BJ (cell line): Measurements from ENCODE around the gene ZNF283. TPM values are rescaled to one million over a fixed set of nuclear protein-coding genes. Genes with fewer than 3 reads are reported as not detected.
A peak's percentile ranks its signal among the peaks of the same experiment; 100 is the strongest.

ENCODE experiments used
- CTCF ChIA-PET: fragments of 350-600 bp; formaldehyde crosslinking; extraction: SDS; loops from one replicate; lab custom pipeline; 2021; ENCODE audit warnings: antibody characterized with exemption, inconsistent platforms; lab: Yijun Ruan, JAX
- POLR2A ChIA-PET: fragments of 300-600 bp; sonication (Branson Sonifier 250); formaldehyde crosslinking; extraction: SDS; loops from one replicate; lab custom pipeline; 2021; ENCODE audit warnings: antibody characterized with exemption; lab: Charles Lee
- DNase-seq: peaks from one replicate; pipeline ENCODE4 v3.0.0-alpha.2; 2011; ENCODE audit warnings: low read depth
- H3K27me3 ChIP-seq: 2 replicates; pipeline ENCODE4 v1.6.0; 2011; ENCODE audit warnings: low read length; ENCODE audit not compliant: control insufficient read depth, insufficient read depth
- H3K36me3 ChIP-seq: 2 replicates; pipeline ENCODE4 v1.5.1; 2011; ENCODE audit warnings: low read length; ENCODE audit not compliant: control insufficient read depth, insufficient read depth
- H3K4me3 ChIP-seq: 2 replicates; pipeline ENCODE4 v1.5.1; 2011; ENCODE audit warnings: low read depth, mild to moderate bottlenecking, control low read depth, low read length
- polyA plus RNA-seq: library from polyadenylated mRNA; depleted of rRNA; stranded (reverse); fragments of >200 nt; gene quantifications from 2 replicates; pipeline ENCODE4 v1.2.3, GENCODE V29; 2011
- TF ChIP-seq, protein P1 (sequence below): IDR thresholded peaks from 2 replicates; pipeline ENCODE4 v1.5.1; 2011; ENCODE audit warnings: low read depth, mild to moderate bottlenecking, control low read depth, inconsistent platforms, low read length, moderate library complexity; ENCODE audit not compliant: insufficient read depth

The ZNF283 gene
- polyA plus RNA-seq, 1 experiment, result 3.0 TPM

DNA sequence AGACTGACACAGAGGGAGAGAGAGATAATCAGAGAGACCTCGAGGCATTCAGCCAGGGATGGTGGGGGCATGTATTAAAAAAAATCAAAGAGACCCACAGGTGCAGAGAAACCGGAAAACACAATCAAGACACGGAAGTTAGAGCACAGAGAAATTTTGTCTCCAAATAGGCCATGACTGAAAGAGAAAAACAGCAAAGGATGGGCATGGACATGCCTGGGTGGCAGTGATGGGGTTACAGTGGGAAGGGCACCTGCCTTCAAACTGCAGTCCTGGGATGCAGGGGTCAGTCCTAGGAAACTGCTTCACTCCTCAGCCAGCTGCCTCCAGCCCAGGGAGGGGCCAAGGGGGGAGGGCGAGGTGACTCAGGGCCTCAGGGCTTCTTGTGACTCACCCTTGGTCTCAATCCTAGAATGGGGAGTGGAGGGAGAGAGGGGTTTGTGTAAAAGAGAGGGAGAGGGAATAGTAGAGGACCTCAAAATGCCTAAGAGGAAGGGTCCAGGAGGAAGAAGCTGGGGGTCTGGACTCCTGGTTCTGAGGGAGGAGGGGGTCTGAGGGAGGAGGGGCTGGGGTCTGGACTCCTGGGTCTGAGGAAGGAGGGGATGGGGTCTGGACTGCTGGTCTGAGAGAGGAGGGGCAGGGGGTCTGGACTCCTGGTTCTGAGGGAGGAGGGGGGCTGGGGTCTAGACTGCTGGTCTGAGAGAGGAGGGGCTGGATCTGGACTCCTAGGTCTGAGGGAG is 42.7 kb upstream of the ZNF283 start:
- ChIA-PET CTCF (interaction anchor here (0.7 to 4.0 kb wide), 24 partner anchors 7 to 230 kb away, joined by 3 to 70 read pairs (median 5); no protein-coding TSS in a partner anchor), POLR2A (no interaction called here)
- Histone ChIP-seq H3K27me3 (no peaks in the 10 kb centered on the region), H3K36me3 (no peaks in the 10 kb centered on the region), H3K4me3 (no peak overlapping the region)
- TF ChIP-seq, protein P1, sequence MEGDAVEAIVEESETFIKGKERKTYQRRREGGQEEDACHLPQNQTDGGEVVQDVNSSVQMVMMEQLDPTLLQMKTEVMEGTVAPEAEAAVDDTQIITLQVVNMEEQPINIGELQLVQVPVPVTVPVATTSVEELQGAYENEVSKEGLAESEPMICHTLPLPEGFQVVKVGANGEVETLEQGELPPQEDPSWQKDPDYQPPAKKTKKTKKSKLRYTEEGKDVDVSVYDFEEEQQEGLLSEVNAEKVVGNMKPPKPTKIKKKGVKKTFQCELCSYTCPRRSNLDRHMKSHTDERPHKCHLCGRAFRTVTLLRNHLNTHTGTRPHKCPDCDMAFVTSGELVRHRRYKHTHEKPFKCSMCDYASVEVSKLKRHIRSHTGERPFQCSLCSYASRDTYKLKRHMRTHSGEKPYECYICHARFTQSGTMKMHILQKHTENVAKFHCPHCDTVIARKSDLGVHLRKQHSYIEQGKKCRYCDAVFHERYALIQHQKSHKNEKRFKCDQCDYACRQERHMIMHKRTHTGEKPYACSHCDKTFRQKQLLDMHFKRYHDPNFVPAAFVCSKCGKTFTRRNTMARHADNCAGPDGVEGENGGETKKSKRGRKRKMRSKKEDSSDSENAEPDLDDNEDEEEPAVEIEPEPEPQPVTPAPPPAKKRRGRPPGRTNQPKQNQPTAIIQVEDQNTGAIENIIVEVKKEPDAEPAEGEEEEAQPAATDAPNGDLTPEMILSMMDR, result no peak
- DNase-seq, result no peak

DNA sequence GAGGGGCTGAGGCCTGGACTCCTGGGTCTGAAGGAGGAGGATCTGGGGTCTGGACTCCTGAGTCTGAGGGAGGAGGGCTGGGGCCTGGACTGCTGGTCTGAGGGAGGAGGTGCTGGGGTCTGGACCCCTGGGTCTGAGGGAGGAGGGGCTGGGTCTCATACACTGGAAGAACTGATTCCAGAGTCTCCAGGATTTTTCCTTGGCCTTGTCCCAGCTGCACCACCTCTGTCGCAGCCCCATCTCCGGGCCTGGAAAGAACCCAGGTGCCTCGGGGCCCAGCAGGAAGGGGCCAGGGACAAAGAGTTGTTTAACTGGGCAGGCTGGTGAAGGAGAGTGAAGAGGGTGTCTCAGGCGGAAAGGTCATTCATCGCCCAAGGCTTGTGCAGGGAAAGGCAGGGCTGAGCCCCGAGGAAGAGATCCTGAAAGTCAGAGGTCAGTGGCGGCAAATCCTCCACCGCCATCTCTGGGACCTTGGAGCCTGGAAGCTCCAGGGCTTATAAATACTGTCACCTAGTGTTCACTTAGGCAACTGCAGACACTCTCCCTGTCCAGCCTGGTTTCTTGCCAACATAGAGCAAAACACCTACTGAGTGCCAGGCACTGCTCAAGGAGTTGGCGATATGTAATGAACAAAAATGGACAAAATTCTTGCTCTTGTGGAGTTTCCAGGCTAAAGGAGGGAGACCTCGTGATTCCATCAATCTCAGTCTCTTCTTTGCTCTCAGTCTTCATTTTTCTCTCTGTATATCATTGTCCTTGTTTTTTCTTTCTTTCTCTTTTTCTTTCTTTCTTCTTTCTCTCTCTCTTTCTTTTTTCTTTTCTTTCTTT is 41.9 kb upstream of the ZNF283 start:
- CTCF ChIA-PET, result interaction anchor here (0.7 to 4.0 kb wide), 23 partner anchors 8 to 231 kb away, joined by 3 to 70 read pairs (median 5); no protein-coding TSS in a partner anchor

DNA sequence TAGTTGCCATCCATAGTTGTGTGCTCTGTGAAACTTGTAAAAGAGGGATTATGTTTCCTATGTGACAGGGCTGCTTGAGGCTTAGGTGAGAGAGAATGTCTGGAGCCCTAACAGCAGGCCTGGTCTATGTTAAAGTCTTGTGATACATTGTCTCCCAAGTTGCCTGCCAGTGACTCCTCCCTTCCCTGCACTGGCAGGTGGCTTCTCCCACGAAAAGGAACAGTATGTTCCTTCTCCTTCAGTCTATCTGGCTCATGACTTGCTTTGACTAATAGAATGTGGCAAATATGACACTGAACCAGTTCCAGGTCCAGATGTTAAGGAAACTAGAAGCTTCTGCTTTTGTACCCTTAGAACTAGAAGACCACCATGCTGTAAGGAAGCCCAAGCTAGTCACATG is 40.5 kb upstream of the ZNF283 start:
- CTCF ChIA-PET, result interaction anchor here (0.7 to 4.0 kb wide), 3 partner anchors 10 to 42 kb away, joined by 3 to 70 read pairs (median 4); no protein-coding TSS in a partner anchor
- Histone ChIP-seq H3K36me3 (no peaks in the 10 kb centered on the region), H3K27me3 (no peaks in the 10 kb centered on the region), H3K4me3 (no peak overlapping the region)
- DNase-seq, result no peak
- POLR2A ChIA-PET, result no interaction called here
- TF ChIP-seq, protein P1, result no peak

More for the DNA sequence above, 41.9 kb upstream of the ZNF283 start:
- Histone ChIP-seq H3K4me3 (no peak overlapping the region), H3K27me3 (no peaks in the 10 kb centered on the region), H3K36me3 (no peaks in the 10 kb centered on the region)
- no peak for DNase-seq
- POLR2A ChIA-PET, result no interaction called here
- TF ChIP-seq, protein P1, result peak; percentile 100

DNA sequence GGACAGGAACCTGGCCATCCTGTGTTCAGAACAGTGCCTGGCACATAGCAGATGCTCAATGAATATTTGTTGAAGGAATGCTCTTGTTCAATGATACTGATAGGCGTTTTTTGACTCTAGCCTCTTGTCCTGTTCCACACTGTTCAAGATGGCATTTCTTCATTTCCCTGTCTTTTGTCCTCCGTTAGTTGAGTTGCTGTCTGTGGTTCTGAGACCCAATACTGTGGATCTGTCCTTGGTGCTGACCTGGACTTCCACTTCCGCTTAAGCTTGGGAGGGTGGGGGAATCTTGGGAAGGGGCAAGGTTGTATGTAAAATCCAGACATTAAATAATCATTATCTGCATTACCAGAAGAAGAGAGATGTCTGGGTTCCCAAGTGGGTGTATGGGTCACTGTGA is 38.1 kb upstream of the ZNF283 start:
- no peaks in the 10 kb centered on the region for H3K36me3 ChIP-seq
- TF ChIP-seq, protein P1, result no peak
- CTCF ChIA-PET, result interaction anchor here (0.6 to 2.3 kb wide), 5 partner anchors 14 to 224 kb away, joined by 3 to 7 read pairs (median 4); no protein-coding TSS in a partner anchor
- no peaks in the 10 kb centered on the region; the same call in 1 of the 2 replicates for H3K27me3 ChIP-seq
- H3K4me3 ChIP-seq, result no peak overlapping the region
- POLR2A ChIA-PET, result no interaction called here
- no peak for DNase-seq

DNA sequence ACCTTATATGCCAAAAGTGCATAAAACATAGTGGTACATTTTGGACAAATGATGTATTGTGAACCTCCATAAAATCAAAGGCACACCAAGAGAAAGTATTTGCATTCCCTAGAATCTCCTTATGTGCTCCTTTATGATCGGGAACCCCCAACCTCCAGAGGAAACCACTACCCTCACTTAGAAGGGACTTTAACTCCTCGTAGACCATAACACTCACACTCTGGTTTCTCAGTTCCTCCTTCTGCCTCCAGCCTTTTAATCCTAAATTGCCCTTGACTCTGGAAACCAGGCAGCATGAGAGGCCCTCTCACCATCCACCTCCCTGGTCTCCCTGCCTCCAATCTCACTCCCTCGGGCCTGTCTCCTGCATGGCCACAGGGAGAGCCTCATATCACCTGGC is 36.5 kb upstream of the ZNF283 start:
- no peak overlapping the region for H3K4me3 ChIP-seq
- ChIA-PET POLR2A (no interaction called here), CTCF (interaction anchor here (1.2 kb wide), 1 partner anchor 197 kb away, joined by 3 read pairs; no protein-coding TSS in a partner anchor)
- TF ChIP-seq, protein P1, result no peak
- no peaks in the 10 kb centered on the region for H3K36me3 ChIP-seq
- DNase-seq, result no peak
- peaks cover 3% of the 10 kb centered on the region for H3K27me3 ChIP-seq
